C4-2B (cell line): ENCODE data around the gene CHTOP.

Experiments used
- H3K27ac ChIP-seq: fragments of 450-650 bp; 2 replicates; pipeline ENCODE4 v1.5.1; 2017
- CTCF ChIP-seq: fragments of 450-650 bp; conservative IDR thresholded peaks from 2 replicates; pipeline ENCODE4 v1.5.1; 2017; ENCODE audit warnings: mild to moderate bottlenecking
- ZFX ChIP-seq: fragments of 450-650 bp; IDR thresholded peaks from 2 replicates; pipeline ENCODE4 v1.6.1; 2017

The CHTOP gene

GRCh38 chr1:153677718-153678518 is 44.1 kb downstream of the CHTOP start:
- TF ChIP-seq CTCF (peak; percentile 97), ZFX (no peak)
- H3K27ac ChIP-seq: no peak overlapping the region

- H3K27ac ChIP-seq: no peak within 1 kb of the TSS
- TF ChIP-seq CTCF: no peak
- TF ChIP-seq ZFX: no peak
Observed at GRCh38 chr1:153678519-153679336, 44.9 kb downstream of the CHTOP start, which contains the start of gene NPR1. NPR1 (plus strand) TSS chr1:153678688; CDS start chr1:153679109, 421 bp downstream.

GRCh38 chr1:153679337-153680119 is 45.7 kb downstream of the CHTOP start:
- no peak overlapping the region for H3K27ac ChIP-seq
- no peak for TF ChIP-seq CTCF
- TF ChIP-seq ZFX: no peak

GRCh38 chr1:153680120-153680403 is 46.2 kb downstream of the CHTOP start:
- no peak for TF ChIP-seq ZFX
- no peak for TF ChIP-seq CTCF
- H3K27ac ChIP-seq: no peak overlapping the region

GRCh38 chr1:153682730-153683129 is 48.9 kb downstream of the CHTOP start:
- H3K27ac ChIP-seq: no peak overlapping the region
- no peak for TF ChIP-seq CTCF
- TF ChIP-seq ZFX: no peak

- no peak overlapping the region for H3K27ac ChIP-seq
- no peak for TF ChIP-seq CTCF
- no peak for TF ChIP-seq ZFX
Observed at GRCh38 chr1:153683854-153684253, 50.0 kb downstream of the CHTOP start.

- H3K27ac ChIP-seq: no peak overlapping the region
- TF ChIP-seq ZFX: no peak
- TF ChIP-seq CTCF: no peak
Observed at GRCh38 chr1:153684892-153685291, 51.0 kb downstream of the CHTOP start.
